Panc1 (cell line): ENCODE data around the gene KCNAB3. TPM values are rescaled to one million over a fixed set of nuclear protein-coding genes. Genes with fewer than 3 reads are reported as not detected.

ENCODE experiments used
- ATAC-seq: fragments of 200-7000 bp; cut with Tn5 transposase; 2 replicates; pipeline ENCODE4 v1.9.1; 2020; ENCODE audit warnings: mild to moderate bottlenecking, moderate library complexity
- BruUV-seq: library from RNA; stranded (reverse); fragments of 400-500 nt; replicated peaks from 2 replicates; lab custom pipeline; 2021; lab: Mats Ljungman, UMichigan
- CTCF ChIA-PET: fragments of 300-600 bp; sonication (Branson Sonifier 250); formaldehyde crosslinking; loops from one replicate; lab custom pipeline; 2022; ENCODE audit warnings: antibody characterized with exemption; lab: Charles Lee
- POLR2A ChIA-PET: fragments of 300-600 bp; sonication (Branson Sonifier 250); formaldehyde crosslinking; loops from one replicate; lab custom pipeline; 2022; ENCODE audit warnings: antibody characterized with exemption; lab: Charles Lee
- DNase-seq: peaks from one replicate; pipeline ENCODE4 v3.0.0-alpha.2; 2010; ENCODE audit warnings: low read depth, low spot score
- H3K27ac ChIP-seq: 2 replicates; pipeline ENCODE4 v1.5.1; 2011; ENCODE audit warnings: mild to moderate bottlenecking, low read length, inconsistent platforms
- H3K27me3 ChIP-seq: fragments of 200-500 bp; sonication (Bioruptor generic); 2 replicates; pipeline ENCODE4 v1.6.0; 2014; ENCODE audit warnings: low read length, inconsistent platforms; ENCODE audit not compliant: control insufficient read depth, insufficient read depth
- H3K36me3 ChIP-seq: fragments of 200-500 bp; sonication (Bioruptor generic); 2 replicates; pipeline ENCODE4 v1.5.1; 2014; ENCODE audit warnings: inconsistent platforms, mild to moderate bottlenecking, low read length, moderate library complexity; ENCODE audit not compliant: control insufficient read depth, insufficient read depth
- H3K4me1 ChIP-seq: 2 replicates; pipeline ENCODE4 v1.5.1; 2011; ENCODE audit warnings: inconsistent platforms, mild to moderate bottlenecking, low read length, moderate library complexity; ENCODE audit not compliant: control insufficient read depth, insufficient read depth
- H3K4me3 ChIP-seq, 2 experiments: 2 replicates each; pipeline ENCODE4 v1.5.1; 2011 to 2012; ENCODE audit warnings: low read depth in 2 of 2, low read length in 2 of 2, mild to moderate bottlenecking in 2 of 2, inconsistent platforms in 1 of 2, moderate library complexity in 1 of 2
- H3K9me3 ChIP-seq: fragments of 200-500 bp; sonication (Bioruptor generic); 2 replicates; pipeline ENCODE4 v1.5.1; 2014; ENCODE audit warnings: low read depth, mild to moderate bottlenecking, inconsistent platforms, low read length, moderate library complexity; ENCODE audit not compliant: control insufficient read depth, insufficient read depth
- CTCF ChIP-seq: fragments of 450-650 bp; IDR thresholded peaks from 2 replicates; pipeline ENCODE4 v1.5.1; 2017; ENCODE audit warnings: mild to moderate bottlenecking
- POLR2AphosphoS5 ChIP-seq: IDR thresholded peaks from 2 replicates; pipeline ENCODE4 v1.6.1; 2012; ENCODE audit warnings: mild to moderate bottlenecking, low read depth, low read length, moderate library complexity
- SIN3A ChIP-seq: IDR thresholded peaks from 2 replicates; pipeline ENCODE4 v1.6.1; 2012; ENCODE audit warnings: low read depth, mild to moderate bottlenecking, low read length, moderate library complexity, borderline replicate concordance; ENCODE audit not compliant: insufficient read depth
- TCF7L2 ChIP-seq: IDR thresholded peaks from 2 replicates; pipeline ENCODE4 v1.6.1; 2011; ENCODE audit warnings: mild to moderate bottlenecking, low read depth, low read length, inconsistent platforms
- in situ Hi-C: cut with HindIII; loops from 2 replicates; pipeline ENCODE4 v1.10.0; 2016; ENCODE audit warnings: low sequenced_read_pairs, low pct_unique_long_range_greater_than_20kb
- intact Hi-C: fragments of 100-400 bp; cut with micrococcal nuclease; formaldehyde crosslinking; loops from one replicate; pipeline ENCODE4 v1.10.0; 2022; ENCODE audit not compliant: unreplicated experiment
- total RNA-seq: library from RNA; stranded (reverse); gene quantifications from one replicate; pipeline ENCODE4 v1.2.1, GENCODE V29; 2021; ENCODE audit not compliant: unreplicated experiment
- TF ChIP-seq, protein P1 (sequence below), 2 experiments: IDR thresholded peaks; 2 replicates each; pipeline ENCODE4 v1.6.1; 2011 to 2012; ENCODE audit warnings: low read depth in 2 of 2, control low read depth in 1 of 2, low read length in 1 of 2, mild to moderate bottlenecking in 1 of 2, moderate library complexity in 1 of 2; ENCODE audit not compliant: insufficient read depth in 1 of 2

The KCNAB3 gene
- total RNA-seq, 1 experiment from 2014 or later, result 3.5 TPM

DNA sequence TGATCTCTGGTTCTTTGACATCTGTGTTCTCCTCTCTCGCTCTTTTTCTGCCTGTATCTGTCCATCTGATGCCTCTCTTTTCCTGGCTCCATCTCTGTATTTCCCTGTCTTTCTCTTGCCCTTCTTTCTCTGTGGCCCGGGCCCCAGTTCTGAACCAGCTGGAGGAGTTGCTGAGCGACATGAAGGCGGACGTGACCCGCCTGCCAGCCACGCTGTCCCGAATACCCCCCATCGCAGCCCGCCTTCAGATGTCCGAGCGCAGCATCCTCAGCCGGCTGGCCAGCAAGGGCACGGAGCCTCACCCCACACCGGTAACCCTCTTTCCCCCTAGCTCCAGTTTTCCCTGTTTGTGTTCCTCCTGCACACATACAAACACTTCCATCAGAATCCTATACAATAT is 19.4 kb downstream of the KCNAB3 start:
- intact Hi-C loops (no loop called here), in situ Hi-C loops (no loop called here)
- H3K4me3 ChIP-seq, result no peak overlapping the region
- no peaks in the 10 kb centered on the region for H3K27me3 ChIP-seq
- H3K27ac ChIP-seq, result no peak overlapping the region
- no peaks in the 10 kb centered on the region for H3K9me3 ChIP-seq
- TF ChIP-seq POLR2AphosphoS5, result no peak
- TF ChIP-seq, protein P1, sequence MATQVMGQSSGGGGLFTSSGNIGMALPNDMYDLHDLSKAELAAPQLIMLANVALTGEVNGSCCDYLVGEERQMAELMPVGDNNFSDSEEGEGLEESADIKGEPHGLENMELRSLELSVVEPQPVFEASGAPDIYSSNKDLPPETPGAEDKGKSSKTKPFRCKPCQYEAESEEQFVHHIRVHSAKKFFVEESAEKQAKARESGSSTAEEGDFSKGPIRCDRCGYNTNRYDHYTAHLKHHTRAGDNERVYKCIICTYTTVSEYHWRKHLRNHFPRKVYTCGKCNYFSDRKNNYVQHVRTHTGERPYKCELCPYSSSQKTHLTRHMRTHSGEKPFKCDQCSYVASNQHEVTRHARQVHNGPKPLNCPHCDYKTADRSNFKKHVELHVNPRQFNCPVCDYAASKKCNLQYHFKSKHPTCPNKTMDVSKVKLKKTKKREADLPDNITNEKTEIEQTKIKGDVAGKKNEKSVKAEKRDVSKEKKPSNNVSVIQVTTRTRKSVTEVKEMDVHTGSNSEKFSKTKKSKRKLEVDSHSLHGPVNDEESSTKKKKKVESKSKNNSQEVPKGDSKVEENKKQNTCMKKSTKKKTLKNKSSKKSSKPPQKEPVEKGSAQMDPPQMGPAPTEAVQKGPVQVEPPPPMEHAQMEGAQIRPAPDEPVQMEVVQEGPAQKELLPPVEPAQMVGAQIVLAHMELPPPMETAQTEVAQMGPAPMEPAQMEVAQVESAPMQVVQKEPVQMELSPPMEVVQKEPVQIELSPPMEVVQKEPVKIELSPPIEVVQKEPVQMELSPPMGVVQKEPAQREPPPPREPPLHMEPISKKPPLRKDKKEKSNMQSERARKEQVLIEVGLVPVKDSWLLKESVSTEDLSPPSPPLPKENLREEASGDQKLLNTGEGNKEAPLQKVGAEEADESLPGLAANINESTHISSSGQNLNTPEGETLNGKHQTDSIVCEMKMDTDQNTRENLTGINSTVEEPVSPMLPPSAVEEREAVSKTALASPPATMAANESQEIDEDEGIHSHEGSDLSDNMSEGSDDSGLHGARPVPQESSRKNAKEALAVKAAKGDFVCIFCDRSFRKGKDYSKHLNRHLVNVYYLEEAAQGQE (IDR thresholded peaks at IDR 0.05; ENCODE audit: insufficient read depth in 1 of 2, low read depth in 2 of 2, low read length in 1 of 2), result no peak
- no peak for TF ChIP-seq CTCF
- TF ChIP-seq SIN3A, result no peak
- TF ChIP-seq TCF7L2, result no peak
- no peak for ATAC-seq
- CTCF ChIA-PET, result no interaction called here
- H3K36me3 ChIP-seq, result peaks cover 5% of the 10 kb centered on the region
- POLR2A ChIA-PET, result no interaction called here
- peaks cover 6% of the 10 kb centered on the region for H3K4me1 ChIP-seq
- DNase-seq, result no peak
- BruUV-seq, result no TSS peak

DNA sequence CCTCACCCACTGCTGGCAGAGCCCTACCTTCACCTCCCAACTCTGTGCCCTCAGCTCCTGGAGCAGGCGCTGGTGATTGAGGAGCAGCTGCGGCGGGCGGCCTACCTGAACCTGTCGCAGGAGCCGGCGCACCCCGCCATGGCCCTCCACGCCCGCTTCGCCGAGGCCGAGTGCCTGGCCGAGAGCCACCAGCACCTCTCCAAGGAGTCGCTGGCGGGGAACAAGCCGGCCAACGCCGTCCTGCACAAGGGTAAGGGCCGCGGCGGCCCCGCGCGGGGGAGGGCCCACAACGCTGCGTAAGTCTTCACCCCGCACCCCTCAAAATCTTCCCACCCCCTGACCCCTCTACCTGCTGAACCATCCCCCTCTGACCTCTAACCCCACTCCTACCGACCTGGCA is 20.6 kb downstream of the KCNAB3 start:
- ATAC-seq, result no peak
- CTCF ChIA-PET, result no interaction called here
- POLR2A ChIA-PET, result no interaction called here
- Histone ChIP-seq H3K4me3 (no peak overlapping the region), H3K9me3 (no peaks in the 10 kb centered on the region), H3K36me3 (peaks cover 5% of the 10 kb centered on the region), H3K27me3 (no peaks in the 10 kb centered on the region), H3K4me1 (peaks cover 2% of the 10 kb centered on the region; the same call in 1 of the 2 replicates), H3K27ac (no peak overlapping the region)
- in situ Hi-C loops (no loop called here), intact Hi-C loops (no loop called here)
- TF ChIP-seq SIN3A (no peak), TCF7L2 (no peak), POLR2AphosphoS5 (no peak), CTCF (no peak)
- TF ChIP-seq, protein P1 (IDR thresholded peaks at IDR 0.05; ENCODE audit: insufficient read depth in 1 of 2, low read depth in 2 of 2, low read length in 1 of 2), result no peak
- no peak for DNase-seq
- BruUV-seq, result no TSS peak
